DMS 273 treated with DMSO at 0.1 percent for 48 hours (cell line): Measurements from ENCODE around the gene CCDC73.
"Not testable (repeated sequence)": the region's sequence is repeated elsewhere in the genome, so short reads cannot be mapped to it uniquely, and the experiment has no call there.

Experiments
- DNase-seq: peaks from one replicate; lab custom pipeline; 2025; lab: John Stamatoyannopoulos, UW

Gene CCDC73

DNA sequence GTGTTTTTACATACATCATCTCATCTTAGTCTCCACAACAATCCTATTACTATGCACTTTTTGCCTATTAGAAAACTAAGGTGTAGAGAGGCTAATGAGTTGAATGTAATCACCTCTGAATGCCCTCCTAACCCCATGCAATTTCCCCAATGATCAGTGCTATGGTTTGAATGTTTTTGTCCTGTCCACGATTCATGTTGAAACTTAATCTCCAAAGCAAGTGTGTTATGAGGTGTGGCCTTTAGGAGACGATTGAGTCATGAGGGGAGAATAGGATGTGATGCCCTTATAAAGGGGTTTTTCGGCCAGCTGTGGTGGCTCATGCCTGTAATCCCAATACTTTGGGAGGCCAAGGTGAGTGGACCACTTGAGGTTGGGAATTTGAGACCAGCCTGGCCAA, 2.0 kb upstream of the CCDC73 start:
- no peak for DNase-seq

DNA sequence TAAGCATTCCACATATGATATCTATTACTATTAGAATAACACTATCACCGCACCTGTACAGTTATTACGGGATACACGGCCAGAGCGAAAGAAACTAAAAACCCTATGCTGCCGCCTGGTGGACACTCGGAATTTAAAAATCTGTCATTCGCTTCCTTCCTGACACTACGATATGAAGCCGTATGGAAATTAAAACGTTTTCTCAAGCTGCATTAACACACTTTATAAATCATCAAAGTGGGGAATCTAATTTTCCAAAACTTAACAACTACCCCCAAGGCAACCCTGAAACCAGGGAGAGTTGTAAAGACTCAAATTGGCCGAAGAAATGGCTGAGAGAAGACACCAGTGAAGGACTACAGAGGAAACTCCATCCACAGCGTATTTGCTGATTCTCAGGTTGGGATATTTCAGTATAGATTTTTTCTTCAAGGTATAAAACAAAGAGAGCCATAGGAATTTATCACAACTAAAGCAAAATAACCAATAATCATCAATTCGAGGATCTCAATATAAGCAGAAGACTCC, 1.4 kb downstream of the CCDC73 start:
- peak; percentile 5 for DNase-seq

DNA sequence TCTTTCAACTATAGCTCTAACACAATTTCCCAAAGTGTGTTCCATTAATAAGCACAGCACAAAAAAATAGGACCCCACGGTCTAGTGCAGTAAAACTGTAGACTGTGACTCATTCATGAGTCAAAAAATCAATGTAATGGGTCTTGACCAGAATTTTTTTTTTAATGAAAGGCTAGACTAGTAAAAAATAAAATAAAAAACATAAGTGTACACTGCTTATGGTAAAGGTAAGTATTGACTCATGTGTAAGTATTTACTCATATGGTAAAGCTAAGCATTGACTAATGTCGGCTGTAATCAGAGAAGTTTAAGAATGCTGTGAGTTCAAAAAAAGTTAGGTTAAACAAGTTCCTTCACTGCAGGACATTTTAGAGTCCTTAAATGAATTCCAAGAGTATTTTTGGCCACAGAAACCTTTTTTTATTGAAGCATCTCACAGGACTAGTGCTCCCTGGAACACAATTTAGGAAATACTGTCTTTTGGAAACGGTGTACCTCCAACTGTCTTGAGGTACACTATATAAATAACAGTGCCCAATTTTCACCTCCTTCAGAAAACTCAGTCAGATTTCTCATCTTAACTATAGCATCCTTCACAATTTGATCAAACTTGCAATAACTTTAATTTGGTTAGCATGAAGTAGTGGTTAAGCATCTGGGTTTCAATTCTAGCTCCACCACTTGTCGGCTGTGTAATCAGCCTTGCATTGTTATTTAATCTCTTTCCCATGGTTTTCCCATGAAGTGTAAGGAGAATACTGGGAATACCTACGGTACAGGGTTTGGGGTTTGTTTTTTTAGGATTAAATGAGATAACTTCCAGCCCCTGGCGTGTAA, 2.1 kb downstream of the CCDC73 start:
- no peak for DNase-seq

DNA sequence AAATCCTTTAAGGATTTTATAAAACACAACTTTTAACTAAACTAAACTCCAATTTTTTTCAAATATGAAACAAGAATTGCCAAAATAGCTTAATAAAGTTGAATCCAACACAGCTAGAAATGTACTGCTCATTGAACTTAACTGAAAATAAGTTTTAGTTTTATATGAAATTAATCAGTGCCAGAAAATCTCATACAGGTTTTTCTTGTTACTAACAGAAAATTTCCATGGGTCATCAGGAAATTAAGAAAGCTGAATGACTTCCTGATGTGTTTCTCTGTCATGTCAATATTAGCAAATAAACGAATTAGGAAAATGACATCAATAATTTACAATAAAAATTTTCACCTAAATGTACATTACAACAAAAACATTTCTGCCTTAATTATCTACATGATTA, 3.5 kb downstream of the CCDC73 start:
- DNase-seq = no peak

DNA sequence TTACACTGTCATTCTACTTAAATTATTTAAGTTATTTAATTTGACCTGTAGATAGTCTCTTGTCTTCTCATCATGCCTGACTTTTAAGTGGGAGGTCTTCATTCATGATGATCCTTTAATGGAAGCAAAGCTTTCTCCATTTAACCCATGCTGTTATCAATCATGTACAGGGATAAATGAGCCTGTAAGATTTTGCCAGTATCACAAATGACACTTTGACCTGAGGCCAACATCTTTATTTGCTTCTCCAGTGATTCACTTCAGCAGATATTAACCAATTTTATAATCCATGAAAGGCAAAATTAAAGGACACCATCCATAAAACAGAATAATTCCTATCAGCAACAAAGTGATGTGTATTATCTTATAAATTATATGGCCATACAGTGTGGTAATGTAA, 7.7 kb downstream of the CCDC73 start:
- DNase-seq = no peak

DNA sequence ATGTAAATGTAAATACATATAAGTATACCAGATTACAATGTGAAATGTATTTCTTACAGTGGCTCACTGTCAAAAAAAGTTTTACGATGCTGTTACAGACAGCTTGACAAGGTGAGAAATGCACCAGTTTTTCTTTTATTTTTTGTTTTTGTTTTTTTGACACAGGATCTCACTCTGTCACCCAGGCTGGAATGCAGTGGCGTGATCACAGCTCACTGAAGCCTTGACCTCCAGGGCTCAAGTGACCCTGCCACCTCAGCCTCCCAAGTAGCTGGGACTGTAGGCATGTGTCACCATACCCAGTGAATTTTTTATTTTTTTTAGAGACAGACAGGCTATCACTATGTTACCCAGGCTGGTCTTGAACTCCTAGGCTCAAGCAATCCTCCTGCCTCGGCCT, 9.2 kb downstream of the CCDC73 start:
- DNase-seq = no peak

DNA sequence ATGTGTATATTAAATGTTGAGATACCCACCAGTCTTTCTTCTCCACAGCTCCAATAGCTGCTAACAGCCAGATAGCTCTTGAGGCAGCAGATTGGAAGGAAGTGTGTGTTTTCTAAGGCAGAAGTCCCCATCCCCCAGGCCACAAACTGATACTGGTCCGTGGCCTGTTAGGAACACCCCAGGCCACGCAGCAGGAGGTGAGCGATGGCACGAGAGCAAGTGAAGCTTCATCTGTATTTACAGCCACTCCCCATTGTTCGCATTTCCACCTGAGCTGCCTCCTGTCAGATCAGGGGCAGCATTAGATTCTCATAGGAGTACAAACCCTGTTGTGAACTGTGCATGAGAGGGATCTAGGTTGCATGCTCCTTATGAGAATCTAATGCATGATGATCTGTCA, 12.7 kb downstream of the CCDC73 start:
- DNase-seq = no peak

DNA sequence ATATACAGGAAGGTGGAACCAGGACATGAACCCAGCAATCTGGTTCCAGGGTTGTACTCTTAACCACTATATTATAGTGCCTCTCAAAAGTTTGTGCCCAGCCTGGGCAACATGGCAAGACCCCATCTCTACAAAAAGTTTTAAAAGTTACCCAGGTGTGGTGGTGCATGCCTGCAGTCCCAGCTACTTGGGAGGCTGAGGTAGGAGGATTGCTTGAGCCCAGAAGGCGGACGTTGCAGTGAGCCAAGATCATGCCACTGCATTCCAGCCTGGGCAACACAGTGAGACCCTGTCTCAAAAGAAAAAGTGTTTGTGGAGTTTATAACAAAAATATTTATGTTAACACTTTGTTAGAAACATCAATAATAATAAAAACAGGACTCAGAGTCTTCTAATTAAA, 13.6 kb downstream of the CCDC73 start:
- DNase-seq = not testable (repeated sequence)

DNA sequence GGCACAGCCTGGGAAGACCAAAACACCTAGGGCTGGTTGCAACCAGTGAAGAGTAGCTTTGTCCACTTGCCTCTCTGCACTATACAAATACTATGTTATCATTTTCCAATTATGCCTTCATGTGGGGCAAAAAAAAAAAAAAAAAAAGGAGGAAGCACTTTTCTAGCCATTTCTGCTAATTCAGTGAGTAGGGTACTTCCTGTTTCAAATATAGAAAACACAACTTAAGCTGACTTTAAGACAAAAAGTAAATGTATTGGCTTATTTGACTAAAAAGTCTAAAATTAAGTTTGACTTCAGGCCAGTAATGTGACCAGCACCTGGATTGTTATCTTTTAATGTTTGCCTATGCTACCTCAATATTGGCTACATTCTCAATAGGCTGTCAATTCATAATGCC, 15.3 kb downstream of the CCDC73 start:
- DNase-seq = no peak

DNA sequence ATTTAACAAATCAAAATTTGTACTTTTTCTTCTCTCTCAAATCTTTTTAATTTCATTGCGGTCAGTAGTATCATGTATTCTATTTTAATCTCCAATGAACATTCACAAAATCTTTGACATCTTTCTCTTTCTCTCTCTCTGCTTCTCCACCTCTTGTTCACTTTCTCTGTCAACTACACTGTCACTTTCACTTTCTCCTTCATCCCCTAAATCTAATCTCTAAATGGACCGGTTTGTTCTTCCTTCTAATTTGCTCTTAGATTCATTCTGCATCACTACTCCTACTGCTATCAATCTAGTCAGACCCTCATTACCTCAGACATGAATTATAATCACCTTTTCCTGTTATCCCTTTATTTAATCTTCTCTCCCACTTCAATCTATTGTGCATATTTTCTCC, 18.6 kb downstream of the CCDC73 start:
- no peak for DNase-seq

DNA sequence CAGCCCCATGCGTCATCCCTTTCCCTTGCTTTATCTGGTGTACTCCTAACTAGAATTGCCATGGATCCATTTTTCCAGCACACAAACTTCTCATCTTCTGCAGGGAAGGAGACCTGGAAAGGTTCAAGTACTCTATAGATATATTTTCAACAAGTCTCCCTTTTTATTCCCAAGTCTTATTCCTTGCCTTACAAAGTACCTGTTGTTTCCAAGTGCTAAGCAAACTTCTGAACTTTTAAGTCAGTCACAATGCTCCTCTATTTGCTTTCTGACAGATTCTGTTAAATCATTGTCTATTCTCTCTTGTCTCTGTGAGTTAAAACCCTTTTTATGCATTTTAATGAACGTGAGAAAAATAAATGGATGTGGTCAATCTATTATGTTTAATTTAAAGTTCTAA, 20.4 kb downstream of the CCDC73 start:
- DNase-seq = no peak

DNA sequence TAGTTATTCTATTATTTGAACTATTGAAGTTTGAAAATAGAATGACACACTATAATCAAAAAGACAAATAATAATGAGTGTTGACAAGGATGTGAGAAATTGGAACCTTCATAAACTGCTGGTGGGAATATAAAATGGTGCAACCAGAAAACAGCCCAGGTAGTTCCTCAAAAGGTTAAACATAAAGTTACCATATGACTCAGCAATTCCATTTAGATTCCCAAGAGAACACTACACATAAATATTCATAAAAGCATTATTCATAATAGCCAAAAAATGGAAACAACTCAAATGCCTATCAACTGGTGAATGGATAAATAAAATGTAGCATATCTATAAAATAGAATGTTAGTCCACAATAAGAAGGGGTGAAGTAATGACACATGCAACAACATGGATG, 21.7 kb downstream of the CCDC73 start:
- DNase-seq = no peak

DNA sequence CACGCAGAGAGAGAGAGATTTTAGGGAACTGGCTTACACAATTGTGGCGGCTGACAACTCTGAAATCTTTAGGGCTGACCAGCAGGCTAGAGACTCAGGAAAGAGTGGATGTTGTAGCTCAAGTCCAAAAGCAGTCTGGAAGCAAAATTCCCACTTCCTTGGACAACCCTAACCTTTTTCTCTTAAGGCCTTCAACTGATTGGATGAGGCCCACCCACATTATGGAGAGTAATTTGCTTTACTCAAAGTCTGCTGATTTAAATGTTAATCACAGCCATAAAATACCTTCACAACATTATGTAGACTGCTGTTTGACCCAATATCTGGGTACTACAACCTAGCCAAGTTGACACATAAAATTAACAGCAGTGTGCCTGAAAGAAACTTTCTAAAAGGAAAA, 32.7 kb downstream of the CCDC73 start:
- DNase-seq = not testable (repeated sequence)

DNA sequence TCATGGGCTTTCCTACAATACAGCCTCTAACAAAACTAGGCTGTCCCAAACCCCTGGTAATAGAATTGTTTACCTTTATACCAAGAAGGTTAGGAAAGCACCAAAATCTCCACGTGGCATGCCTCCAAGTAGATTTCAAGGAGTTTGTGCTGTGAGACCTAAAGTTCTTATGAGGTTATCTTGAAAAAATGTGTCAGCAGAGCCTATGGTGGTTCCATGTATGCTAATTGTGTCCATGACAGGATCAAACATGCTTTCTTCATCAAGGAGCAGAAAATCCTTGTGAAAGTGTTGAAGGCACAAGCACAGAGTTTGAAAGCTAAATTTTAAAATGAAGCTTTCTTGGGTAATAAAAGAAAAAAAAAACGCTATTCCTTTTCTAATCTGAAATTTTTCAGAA, 36.2 kb downstream of the CCDC73 start:
- no peak for DNase-seq

DNA sequence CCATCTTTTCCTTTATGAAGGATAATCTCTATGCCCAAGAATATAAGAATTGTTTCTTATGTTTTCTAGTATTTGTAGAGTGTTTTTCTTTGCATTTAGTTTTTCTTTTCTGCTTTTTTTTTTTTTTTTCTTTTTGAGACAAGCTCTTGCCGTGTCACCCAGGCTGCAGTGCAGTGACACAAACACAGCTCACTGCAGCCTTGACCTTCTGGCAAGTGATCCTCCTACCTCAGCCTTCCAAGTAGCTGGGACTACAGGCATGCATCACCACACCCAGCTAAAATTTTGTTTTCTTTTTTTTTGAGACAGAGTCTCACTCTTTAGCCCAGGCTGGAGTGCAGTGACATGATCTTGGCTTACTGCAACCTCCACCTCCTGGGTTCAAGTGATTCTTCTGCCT, 41.3 kb downstream of the CCDC73 start:
- not testable (repeated sequence) for DNase-seq

DNA sequence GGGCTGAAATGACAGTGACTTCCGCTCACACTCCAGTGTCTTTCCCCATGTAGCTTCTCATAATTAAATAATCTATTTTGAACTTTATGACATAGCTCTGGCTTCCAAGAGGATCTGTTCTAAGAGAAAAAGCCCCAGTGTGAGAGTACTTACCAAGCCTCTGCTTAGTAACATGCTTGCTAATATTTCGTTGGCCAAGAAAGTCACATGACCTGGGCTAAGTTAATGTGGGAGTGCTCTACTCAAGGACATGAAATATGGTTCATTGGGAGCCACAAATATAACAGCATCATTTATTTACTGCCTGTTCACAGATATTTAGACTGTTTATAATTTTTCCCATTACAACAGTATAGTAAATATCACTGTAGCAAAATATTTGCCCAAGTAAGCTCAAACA, 42.5 kb downstream of the CCDC73 start:
- DNase-seq = no peak

DNA sequence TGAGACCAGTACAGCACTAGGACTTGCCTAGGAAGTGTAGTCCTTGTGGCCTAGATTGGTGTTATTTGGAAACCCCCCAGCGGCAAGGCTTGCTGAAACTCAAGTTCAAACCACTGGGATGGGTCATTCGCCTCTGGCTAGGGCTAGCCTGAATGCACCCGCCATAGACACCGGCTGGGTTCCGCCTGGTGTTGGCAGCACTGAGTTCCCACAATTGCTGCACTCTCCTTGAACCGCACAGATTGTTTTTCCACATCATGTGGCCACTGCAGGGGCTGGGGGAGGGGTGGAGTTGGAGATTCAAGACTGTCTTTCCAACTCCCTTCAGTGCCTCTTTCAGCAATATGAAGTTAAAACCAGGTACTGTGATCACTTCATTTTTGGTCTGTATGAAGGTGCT, 43.1 kb downstream of the CCDC73 start:
- no peak for DNase-seq

DNA sequence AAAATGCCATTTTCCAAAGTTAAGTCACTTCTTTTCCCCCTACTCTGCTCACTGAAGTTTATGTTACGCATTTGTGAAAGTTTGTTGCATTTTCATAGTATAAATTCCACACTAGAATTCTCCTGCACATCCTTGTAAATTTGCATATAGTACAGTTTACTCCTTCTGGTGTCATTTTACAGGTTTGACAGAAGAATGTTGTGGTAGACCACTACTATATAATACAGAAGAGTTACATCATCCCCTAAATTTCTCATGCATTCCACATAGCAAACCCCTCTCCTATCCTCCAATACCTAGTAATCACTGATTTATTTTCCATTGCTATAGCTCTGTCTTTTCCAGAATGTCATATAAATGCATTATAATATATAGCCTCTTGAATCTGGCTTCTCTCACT, 64.5 kb downstream of the CCDC73 start:
- no peak for DNase-seq

DNA sequence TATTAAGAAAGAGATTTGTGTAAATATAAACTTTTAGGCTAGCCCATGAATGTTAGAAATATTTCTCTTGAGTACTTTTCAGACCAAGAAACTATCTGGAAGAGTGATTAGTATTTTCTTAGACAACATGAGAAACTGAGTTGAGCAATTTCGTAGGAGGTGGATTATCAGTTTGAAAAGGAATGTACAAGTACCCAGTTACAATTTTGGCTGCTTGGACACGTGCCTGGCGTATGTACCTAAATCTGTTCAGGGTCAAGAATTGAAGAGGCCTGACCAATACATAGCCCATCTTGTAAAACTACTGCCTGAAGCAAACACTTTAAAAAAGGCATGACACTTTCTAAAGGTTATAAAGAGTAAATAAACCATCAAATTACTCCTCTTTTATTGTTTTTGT, 71.1 kb downstream of the CCDC73 start:
- no peak for DNase-seq

DNA sequence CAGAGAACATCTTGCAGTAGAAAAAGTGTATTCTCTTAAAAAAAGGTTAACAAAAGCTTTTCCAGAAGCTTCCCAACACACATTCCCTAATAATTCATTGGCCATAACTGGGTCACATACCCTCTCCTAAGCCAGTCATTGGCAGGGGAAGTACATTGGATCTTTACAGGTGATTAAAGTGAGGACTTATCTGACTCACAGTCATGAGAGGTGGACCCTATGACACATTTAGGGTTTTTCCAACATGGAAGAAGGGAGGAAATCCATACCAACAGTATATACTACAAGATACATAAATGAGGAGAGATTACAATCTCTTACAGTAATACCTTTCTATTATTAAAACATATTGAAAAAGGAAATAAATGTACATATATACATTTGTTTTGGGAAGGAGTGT, 72.2 kb downstream of the CCDC73 start:
- no peak for DNase-seq

DNA sequence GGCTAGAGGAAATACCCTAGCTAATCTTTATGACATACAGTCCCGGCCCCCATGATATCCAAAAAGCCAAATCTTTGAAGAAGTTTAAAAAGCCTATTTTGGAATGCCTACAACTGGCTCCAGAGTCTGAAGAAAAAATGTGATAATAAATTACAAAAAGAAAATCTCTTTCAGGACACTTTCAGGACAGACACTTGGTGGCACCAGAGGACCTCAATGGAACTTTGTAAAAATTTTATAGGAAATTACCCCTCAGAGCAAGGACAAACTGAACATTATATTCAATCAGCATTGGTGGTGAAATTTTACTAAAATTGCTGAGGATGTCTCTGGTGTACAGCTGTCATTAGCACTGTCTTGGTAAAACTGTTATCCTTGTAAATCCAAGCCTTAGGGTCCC, 81.0 kb downstream of the CCDC73 start:
- DNase-seq = no peak

DNA sequence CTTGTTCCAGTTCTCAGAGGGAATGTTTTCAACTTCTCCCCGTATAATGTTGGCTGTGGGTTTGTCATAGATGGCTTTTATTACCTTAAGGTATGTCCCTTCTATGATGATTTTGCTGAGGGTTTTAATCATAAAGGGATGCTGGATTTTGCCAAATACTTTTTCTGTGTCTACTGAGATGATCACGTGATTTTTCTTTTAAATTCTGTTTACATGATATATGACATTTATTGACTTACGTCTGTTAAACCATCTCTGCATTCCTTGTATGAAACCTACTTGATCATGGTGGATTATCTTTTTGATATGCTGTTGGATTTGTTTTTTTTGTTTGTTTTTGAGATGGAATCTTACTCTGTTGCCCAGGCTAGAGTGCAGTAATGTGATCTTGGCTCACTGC, 85.5 kb downstream of the CCDC73 start:
- DNase-seq = not testable (repeated sequence)

DNA sequence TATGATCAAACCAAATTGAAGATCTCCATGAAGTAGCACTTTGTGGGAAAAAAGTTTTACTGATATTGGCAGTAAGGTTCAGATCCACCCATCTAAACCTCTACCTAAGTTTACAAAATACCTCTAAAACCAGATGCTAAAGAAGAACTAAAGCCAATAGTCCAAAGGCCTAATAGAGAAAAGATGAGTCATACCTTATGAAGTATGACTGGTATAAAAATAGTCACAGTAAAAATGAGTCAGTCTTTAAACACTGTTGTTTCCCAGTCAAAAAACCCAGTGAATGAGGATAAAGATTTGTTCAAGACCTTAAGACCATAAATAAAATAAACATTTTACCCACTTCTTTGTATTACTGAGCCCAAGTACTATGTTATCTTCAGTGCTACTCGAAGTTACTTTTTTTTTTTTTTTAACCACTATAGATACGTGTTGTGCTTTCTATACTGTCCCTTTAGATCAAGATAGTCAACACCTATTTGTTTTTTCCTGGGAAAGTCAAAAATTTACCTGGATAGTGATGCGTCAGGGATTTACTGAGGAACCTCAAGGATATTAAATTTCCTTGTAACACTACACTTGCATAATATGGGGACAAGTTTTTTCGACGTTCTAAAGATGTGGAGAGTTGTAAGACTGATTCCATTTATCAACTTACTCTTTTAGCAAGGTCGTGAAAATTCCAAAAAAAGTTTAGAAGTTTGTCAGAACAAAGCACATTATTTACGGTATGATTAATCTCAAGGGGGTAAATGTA, 87.3 kb downstream of the CCDC73 start:
- no peak for DNase-seq
